Skeletal muscle tissue (tissue), 4 donors: ENCODE data around the gene CD83. TPM values are rescaled to one million over a fixed set of nuclear protein-coding genes. Genes with fewer than 3 reads are reported as not detected.

ENCODE experiments used
- H3K27ac ChIP-seq: one replicate; pipeline ENCODE4 v1.7.0; 2013; ENCODE audit warnings: mild to moderate bottlenecking, low read depth, low read length, inconsistent platforms
- H3K27me3 ChIP-seq, 3 donors: one replicate each; pipeline ENCODE4 v1.7.0; 2013; ENCODE audit warnings: low read length in 3 of 3; ENCODE audit not compliant: control insufficient read depth in 3 of 3, insufficient read depth in 3 of 3
- H3K36me3 ChIP-seq, 3 donors: one replicate each; pipeline ENCODE4 v1.7.0; 2013; ENCODE audit warnings: low read length in 3 of 3; ENCODE audit not compliant: control insufficient read depth in 3 of 3, insufficient read depth in 3 of 3
- H3K4me1 ChIP-seq, 3 donors: one replicate each; pipeline ENCODE4 v1.7.0; 2013; ENCODE audit warnings: low read length in 3 of 3, mild to moderate bottlenecking in 3 of 3; ENCODE audit not compliant: control insufficient read depth in 3 of 3, insufficient read depth in 3 of 3
- H3K4me3 ChIP-seq, 3 donors: one replicate each; pipeline ENCODE4 v1.7.0; 2013; ENCODE audit warnings: low read length in 3 of 3
- H3K9ac ChIP-seq, 3 donors: one replicate each; pipeline ENCODE4 v1.7.0; 2013; ENCODE audit warnings: low read length in 3 of 3, mild to moderate bottlenecking in 3 of 3, moderate library complexity in 2 of 3, low read depth in 1 of 3
- H3K9me3 ChIP-seq, 3 donors: one replicate each; pipeline ENCODE4 v1.7.0; 2013; ENCODE audit warnings: low read length in 3 of 3; ENCODE audit not compliant: control insufficient read depth in 3 of 3
- total RNA-seq: library from RNA; depleted of rRNA; stranded (reverse); fragments of >200 nt; gene quantifications from one replicate; pipeline ENCODE4 v1.2.3, GENCODE V29; 2014
- donor health status: Osteomylitis.

The CD83 gene
- total RNA-seq, 1 donor from 2014 or later = 13.6 TPM

- Histone ChIP-seq H3K4me3 (no peak overlapping the region), H3K9ac (no peak overlapping the region), H3K27me3 (peaks cover 0 to 4% (median 0%) of the 10 kb centered on the region in 3 donors), H3K4me1 (peaks cover 0 to 4% (median 2%) of the 10 kb centered on the region in 3 donors), H3K27ac (no peak overlapping the region), H3K9me3 (no peaks in the 10 kb centered on the region), H3K36me3 (peaks cover 0 to 3% (median 0%) of the 10 kb centered on the region in 3 donors)
Measured at GRCh38 chr6:14131579-14131978, 14.0 kb downstream of the CD83 start.

GRCh38 chr6:14132244-14132920, 14.8 kb downstream of the CD83 start:
- H3K4me1 ChIP-seq = peaks cover 0 to 4% (median 2%) of the 10 kb centered on the region in 3 donors
- H3K27me3 ChIP-seq = peaks cover 0 to 4% (median 0%) of the 10 kb centered on the region in 3 donors
- H3K9ac ChIP-seq = no peak overlapping the region
- peaks cover 0 to 3% (median 0%) of the 10 kb centered on the region in 3 donors for H3K36me3 ChIP-seq
- no peak overlapping the region for H3K4me3 ChIP-seq
- no peak overlapping the region for H3K27ac ChIP-seq
- no peaks in the 10 kb centered on the region for H3K9me3 ChIP-seq

GRCh38 chr6:14132921-14133275, 15.3 kb downstream of the CD83 start:
- no peaks in the 10 kb centered on the region for H3K9me3 ChIP-seq
- peaks cover 0 to 4% (median 2%) of the 10 kb centered on the region in 3 donors for H3K4me1 ChIP-seq

GRCh38 chr6:14134211-14134910, 16.8 kb downstream of the CD83 start:
- no peak overlapping the region for H3K4me3 ChIP-seq
- no peaks in the 10 kb centered on the region for H3K9me3 ChIP-seq
- H3K27me3 ChIP-seq = peaks cover 0 to 9% (median 0%) of the 10 kb centered on the region in 3 donors
- no peak overlapping the region for H3K27ac ChIP-seq
- peaks cover 0 to 3% (median 0%) of the 10 kb centered on the region in 3 donors for H3K36me3 ChIP-seq
- H3K9ac ChIP-seq = no peak overlapping the region
- peaks cover 0 to 4% (median 2%) of the 10 kb centered on the region in 3 donors for H3K4me1 ChIP-seq

More at GRCh38 chr6:14132921-14133275, 15.3 kb downstream of the CD83 start:
- H3K27me3 ChIP-seq = peaks cover 0 to 4% (median 0%) of the 10 kb centered on the region in 3 donors
- H3K27ac ChIP-seq = no peak overlapping the region
- H3K9ac ChIP-seq = no peak overlapping the region
- no peak overlapping the region for H3K4me3 ChIP-seq
- H3K36me3 ChIP-seq = peaks cover 0 to 3% (median 0%) of the 10 kb centered on the region in 3 donors

GRCh38 chr6:14135893-14136539, 18.4 kb downstream of the CD83 start:
- Histone ChIP-seq H3K9ac (no peak overlapping the region), H3K27ac (no peak overlapping the region), H3K4me1 (no peaks in the 10 kb centered on the region), H3K36me3 (peaks cover 0 to 3% (median 0%) of the 10 kb centered on the region in 3 donors), H3K9me3 (no peaks in the 10 kb centered on the region), H3K27me3 (peaks cover 0 to 9% (median 0%) of the 10 kb centered on the region in 3 donors), H3K4me3 (no peak overlapping the region)

GRCh38 chr6:14138701-14139215, 21.2 kb downstream of the CD83 start:
- Histone ChIP-seq H3K9ac (no peak overlapping the region), H3K4me1 (peaks cover 0 to 7% (median 3%) of the 10 kb centered on the region in 3 donors), H3K36me3 (peaks cover 0 to 3% (median 0%) of the 10 kb centered on the region in 3 donors)

GRCh38 chr6:14141351-14142062, 23.9 kb downstream of the CD83 start:
- Histone ChIP-seq H3K27me3 (peaks cover 0 to 8% (median 0%) of the 10 kb centered on the region in 3 donors), H3K27ac (no peak overlapping the region), H3K36me3 (no peaks in the 10 kb centered on the region), H3K4me3 (no peak overlapping the region), H3K9ac (no peak overlapping the region), H3K9me3 (no peaks in the 10 kb centered on the region), H3K4me1 (peaks cover 0 to 7% (median 3%) of the 10 kb centered on the region in 3 donors)

More at GRCh38 chr6:14138701-14139215, 21.2 kb downstream of the CD83 start:
- H3K27ac ChIP-seq = no peak overlapping the region
- H3K4me3 ChIP-seq = no peak overlapping the region
- H3K9me3 ChIP-seq = no peaks in the 10 kb centered on the region
- H3K27me3 ChIP-seq = peaks cover 0 to 9% (median 0%) of the 10 kb centered on the region in 3 donors

- H3K27ac ChIP-seq = no peak overlapping the region
- no peak overlapping the region for H3K9ac ChIP-seq
- H3K4me1 ChIP-seq = peaks cover 0 to 7% (median 3%) of the 10 kb centered on the region in 3 donors
- H3K36me3 ChIP-seq = no peaks in the 10 kb centered on the region
- H3K4me3 ChIP-seq = no peak overlapping the region
- H3K9me3 ChIP-seq = no peaks in the 10 kb centered on the region
- H3K27me3 ChIP-seq = peaks cover 0 to 8% (median 0%) of the 10 kb centered on the region in 3 donors
Measured at GRCh38 chr6:14142063-14142450, 24.5 kb downstream of the CD83 start.

GRCh38 chr6:14142511-14143223, 25.1 kb downstream of the CD83 start:
- H3K36me3 ChIP-seq = no peaks in the 10 kb centered on the region
- no peak overlapping the region for H3K27ac ChIP-seq
- H3K4me1 ChIP-seq = peaks cover 0 to 7% (median 3%) of the 10 kb centered on the region in 3 donors
- peaks cover 0 to 8% (median 0%) of the 10 kb centered on the region in 3 donors for H3K27me3 ChIP-seq
- no peak overlapping the region for H3K4me3 ChIP-seq
- no peak overlapping the region for H3K9ac ChIP-seq
- H3K9me3 ChIP-seq = no peaks in the 10 kb centered on the region
